VCaP (cell line): ENCODE results near the gene PSMA7.

Experiments used
- H3K27ac ChIP-seq: fragments of 450-650 bp; 2 replicates; pipeline ENCODE4 v1.5.1; 2017
- TF ChIP-seq, protein P1 (sequence below): fragments of 450-650 bp; conservative IDR thresholded peaks from 2 replicates; pipeline ENCODE4 v1.5.1; 2017; ENCODE audit warnings: mild to moderate bottlenecking, moderate library complexity

PSMA7 gene

DNA sequence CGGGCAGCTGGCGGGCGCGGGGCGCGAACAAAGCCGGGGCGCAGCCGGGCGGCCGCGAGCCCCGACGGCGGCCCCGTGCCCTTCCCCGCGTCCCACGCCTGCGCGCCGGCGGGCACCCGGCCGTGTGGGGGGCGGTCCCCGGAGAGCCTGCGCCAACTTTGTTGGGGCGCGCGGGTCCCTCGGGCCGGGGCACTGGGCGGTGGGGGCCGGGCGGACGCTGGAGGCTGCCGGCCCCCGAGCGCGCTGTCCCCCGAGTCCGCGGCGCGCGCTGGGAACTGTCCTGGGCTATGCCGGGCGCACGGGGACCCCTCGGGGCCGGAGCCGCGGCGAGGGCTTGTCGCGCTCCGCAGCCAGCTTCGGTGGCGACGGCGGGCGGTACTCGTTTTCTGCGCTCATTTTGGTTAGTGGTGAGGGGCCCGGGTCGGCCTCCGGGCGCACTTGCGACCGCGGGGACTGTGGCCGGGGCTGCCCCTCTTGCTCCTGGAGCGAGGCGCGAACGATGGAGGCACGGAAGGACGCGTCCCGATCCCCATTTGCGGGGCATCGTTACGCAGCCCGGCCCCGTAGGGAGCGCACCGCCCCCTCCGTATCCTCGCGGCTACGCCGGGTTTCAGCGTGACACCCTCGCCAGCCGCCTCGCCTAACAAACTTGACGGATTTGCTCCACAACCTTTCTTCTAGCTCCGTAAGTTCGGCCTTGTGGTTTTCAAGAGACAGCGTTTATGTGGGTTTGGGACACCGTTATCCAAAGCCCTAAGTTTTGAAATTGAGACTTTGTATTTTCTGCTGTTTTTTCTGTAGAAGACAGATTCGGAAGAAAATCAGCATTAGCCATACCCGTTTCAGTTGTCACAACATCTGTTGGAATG lies 997 bp upstream of the PSMA7 start:
- peak overlapping the region; percentile 99 for H3K27ac ChIP-seq
- TF ChIP-seq, protein P1, sequence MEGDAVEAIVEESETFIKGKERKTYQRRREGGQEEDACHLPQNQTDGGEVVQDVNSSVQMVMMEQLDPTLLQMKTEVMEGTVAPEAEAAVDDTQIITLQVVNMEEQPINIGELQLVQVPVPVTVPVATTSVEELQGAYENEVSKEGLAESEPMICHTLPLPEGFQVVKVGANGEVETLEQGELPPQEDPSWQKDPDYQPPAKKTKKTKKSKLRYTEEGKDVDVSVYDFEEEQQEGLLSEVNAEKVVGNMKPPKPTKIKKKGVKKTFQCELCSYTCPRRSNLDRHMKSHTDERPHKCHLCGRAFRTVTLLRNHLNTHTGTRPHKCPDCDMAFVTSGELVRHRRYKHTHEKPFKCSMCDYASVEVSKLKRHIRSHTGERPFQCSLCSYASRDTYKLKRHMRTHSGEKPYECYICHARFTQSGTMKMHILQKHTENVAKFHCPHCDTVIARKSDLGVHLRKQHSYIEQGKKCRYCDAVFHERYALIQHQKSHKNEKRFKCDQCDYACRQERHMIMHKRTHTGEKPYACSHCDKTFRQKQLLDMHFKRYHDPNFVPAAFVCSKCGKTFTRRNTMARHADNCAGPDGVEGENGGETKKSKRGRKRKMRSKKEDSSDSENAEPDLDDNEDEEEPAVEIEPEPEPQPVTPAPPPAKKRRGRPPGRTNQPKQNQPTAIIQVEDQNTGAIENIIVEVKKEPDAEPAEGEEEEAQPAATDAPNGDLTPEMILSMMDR: no peak; the same call in 1 of the 2 replicates

DNA sequence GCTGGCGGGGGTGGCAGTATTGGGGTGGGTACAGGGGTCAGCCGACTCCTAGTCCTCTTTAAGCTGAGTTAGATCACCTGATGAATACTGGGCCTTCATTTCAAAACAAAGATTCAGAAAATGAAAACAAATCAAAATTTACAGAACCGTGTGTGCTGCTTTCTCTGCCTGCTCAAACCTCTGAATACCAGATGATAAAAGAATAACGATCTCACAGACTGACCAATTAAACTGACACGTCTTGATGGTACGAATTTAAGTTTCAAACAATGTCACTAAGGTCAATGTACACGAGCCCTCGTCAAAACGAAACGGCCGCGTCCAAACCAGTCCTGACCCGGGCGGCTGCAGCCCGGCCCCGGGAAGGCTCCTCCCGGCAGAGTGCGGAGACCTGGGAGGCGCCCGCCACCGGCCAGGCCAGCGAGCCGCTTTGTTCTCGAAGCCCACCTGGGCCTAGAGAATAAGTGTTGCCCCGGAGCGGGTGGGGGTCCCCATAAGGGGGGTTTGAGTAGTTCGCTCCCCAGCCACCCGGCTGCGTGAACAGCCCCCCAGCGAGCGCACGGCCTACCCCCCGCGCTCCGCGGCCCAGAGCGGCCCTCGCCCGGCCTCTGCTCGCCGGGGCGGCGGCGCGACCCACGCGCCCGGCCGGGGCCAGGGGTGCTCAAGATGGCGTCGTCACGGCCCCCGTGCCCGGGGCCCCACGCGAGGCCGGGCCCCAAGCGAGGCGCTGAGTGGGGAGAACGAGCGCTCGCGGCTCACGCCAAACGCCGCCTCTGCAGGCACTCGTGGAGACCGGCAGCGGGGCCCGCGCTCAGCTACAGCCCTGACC lies 728 bp downstream of the PSMA7 start:
- TF ChIP-seq, protein P1: no peak
- peak overlapping the region; percentile 99 for H3K27ac ChIP-seq

DNA sequence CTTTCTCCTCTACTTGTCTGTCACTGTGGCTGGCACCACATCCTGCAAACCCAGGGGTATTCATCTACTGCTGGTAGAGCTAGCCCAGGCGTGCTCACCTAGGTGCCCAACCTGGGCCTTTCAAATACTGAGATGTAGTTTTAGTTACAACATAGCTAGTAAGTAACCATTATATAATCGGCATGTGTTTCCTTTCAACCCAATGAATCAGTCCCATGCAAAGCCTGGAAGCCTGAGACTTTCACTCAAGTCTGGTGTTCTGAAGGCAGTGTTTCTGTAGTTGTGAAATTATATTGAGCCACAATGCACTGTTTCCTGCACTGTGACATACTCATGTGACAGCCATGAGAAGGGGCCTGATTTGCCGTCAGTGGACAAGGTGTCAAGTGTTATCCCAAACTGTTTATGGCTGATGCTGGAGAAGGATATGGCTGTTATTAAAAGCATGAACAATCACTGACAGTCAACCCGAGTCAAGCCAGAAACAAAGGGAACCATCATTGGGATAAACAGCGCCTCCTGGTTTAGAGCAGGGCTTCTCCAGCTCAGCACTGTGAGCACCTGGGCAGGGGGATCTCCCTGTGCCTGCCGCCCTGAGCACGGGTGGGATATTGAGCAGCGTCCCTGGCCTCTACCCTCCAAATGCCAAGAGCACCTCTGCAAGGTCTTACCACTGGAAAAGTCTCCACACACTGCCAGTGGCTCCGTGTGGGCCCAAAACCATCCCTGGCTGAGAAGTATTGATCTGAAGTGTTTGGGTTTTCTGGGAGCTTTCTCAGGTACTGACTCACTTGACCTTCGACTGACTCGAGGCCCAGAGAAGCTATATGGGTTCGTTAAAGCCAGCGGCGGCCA lies 1.6 kb downstream of the PSMA7 start:
- peak overlapping the region; percentile 99 for H3K27ac ChIP-seq
- TF ChIP-seq, protein P1: peak; percentile 60

DNA sequence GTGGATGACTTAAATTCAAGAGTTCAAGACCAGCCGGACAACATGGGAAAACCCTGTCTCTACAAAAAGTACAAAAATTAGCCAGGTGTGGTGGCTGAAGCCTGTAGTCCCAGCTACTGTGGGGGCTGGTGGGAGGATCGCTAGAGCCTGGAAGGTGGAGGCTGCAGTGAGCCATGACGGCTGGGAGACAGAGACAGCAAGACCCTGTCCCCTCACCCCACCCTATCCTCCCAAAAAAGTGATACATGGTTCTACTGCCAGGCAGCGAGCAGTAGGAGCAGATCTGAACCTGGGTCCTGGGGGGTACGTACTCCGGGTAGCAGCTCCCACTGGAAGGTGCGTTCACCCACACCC lies 2.2 kb downstream of the PSMA7 start:
- peak overlapping the region; percentile 99 for H3K27ac ChIP-seq
- TF ChIP-seq, protein P1: no peak

DNA sequence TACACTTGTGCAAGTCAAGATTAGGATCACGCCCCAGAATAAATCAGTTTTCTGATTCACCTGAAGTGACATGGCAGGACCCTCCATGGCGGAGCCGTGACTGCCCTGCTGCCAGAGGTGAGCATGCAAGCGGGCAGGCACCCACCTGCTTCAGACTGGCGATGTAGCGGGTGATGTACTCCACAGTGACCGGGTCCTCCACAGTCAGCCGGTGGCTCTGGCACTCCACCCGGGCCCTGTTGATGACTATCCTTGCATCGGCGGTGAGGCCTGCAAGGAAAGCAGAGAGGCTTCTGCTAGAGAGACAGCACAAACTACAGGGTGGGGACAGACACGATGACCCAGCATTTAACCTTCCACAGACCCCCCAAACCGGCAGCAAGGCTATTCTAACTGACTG lies 3.6 kb downstream of the PSMA7 start:
- H3K27ac ChIP-seq: peak overlapping the region; percentile 99; the same call in 1 of the 2 replicates
- TF ChIP-seq, protein P1: no peak

DNA sequence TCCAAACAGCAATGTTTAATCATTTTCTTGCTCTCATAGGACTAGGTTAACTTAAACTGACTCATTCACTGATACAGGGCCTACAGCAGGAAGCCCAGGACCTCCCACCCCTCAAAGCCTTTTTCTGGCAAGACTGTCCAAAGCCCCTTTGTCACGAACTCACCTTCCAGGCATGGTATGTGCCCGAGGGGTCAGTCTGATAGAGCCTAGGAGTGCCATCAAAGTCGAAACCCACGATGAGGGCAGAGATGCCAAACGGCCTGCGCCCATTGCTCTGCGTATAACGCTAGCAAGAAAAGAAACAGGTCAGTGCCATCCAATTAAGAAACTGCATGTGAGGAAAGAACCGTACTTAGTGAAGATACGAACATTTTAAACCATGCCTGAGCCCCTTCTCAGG lies 4.3 kb downstream of the PSMA7 start:
- H3K27ac ChIP-seq: peak overlapping the region; percentile 24
- TF ChIP-seq, protein P1: no peak
